TTC549 (cell line): ENCODE measurements around the gene TFAP2A.

Source experiments
- FAIRE-seq: peaks from 2 replicates; lab custom pipeline; 2012; peaks lifted over from hg19 to GRCh38; lab: Jason Lieb, UNC

TFAP2A gene

GRCh38 chr6:10425975-10426780 is 11.3 kb upstream of the TFAP2A start:
- no peak for FAIRE-seq

GRCh38 chr6:10425176-10425974 is 10.5 kb upstream of the TFAP2A start:
- FAIRE-seq, result no peak

- no peak for FAIRE-seq
Measured at GRCh38 chr6:10424040-10424439, 9.2 kb upstream of the TFAP2A start.

- FAIRE-seq, result no peak
Measured at GRCh38 chr6:10422737-10423034, 7.8 kb upstream of the TFAP2A start.

- no peak for FAIRE-seq
Measured at GRCh38 chr6:10421921-10422736, 7.3 kb upstream of the TFAP2A start.

- no peak for FAIRE-seq
Measured at GRCh38 chr6:10421158-10421920, 6.5 kb upstream of the TFAP2A start.

- FAIRE-seq, result no peak
Measured at GRCh38 chr6:10420546-10421157, 5.8 kb upstream of the TFAP2A start.

GRCh38 chr6:10419749-10420545 is 5.1 kb upstream of the TFAP2A start:
- FAIRE-seq, result no peak

GRCh38 chr6:10418862-10419748 is 4.2 kb upstream of the TFAP2A start:
- no peak for FAIRE-seq

- FAIRE-seq, result no peak
Measured at GRCh38 chr6:10418361-10418861, 3.5 kb upstream of the TFAP2A start.

GRCh38 chr6:10417681-10418104 is 2.8 kb upstream of the TFAP2A start:
- FAIRE-seq, result no peak

GRCh38 chr6:10416863-10417641 is 2.2 kb upstream of the TFAP2A start:
- no peak for FAIRE-seq

GRCh38 chr6:10416516-10416862 is 1.6 kb upstream of the TFAP2A start:
- no peak for FAIRE-seq

GRCh38 chr6:10415617-10416480 is 975 bp upstream of the TFAP2A start:
- no peak for FAIRE-seq

GRCh38 chr6:10413850-10414738 is 780 bp downstream of the TFAP2A start:
- FAIRE-seq, result no peak

- FAIRE-seq, result no peak
Measured at GRCh38 chr6:10413262-10413849, 1.5 kb downstream of the TFAP2A start.
